ENCODE results near the gene IDUA.

IDUA gene

DNA sequence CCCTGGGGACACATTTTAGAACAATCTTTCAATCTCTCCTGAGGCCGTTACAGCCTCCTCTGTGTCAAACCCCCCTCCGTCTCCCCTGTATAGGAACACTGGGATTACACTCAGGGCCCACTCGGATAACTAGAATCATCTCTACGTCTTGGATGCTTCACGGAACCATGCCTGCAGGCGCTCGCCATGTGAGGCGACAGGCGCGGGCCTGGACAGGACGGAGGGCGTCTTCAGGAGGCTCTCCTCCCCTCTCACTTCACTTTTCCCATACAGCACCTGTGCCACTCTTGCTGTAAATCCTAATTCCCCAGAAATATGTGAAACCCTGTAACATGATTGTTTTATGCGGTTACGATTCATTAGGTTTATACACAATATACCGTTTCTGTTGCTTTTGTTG lies 4.0 kb upstream of the IDUA start:
- DNase-seq (ENCODE audit: low spot score): no peak
- TF ChIP-seq, protein P1, sequence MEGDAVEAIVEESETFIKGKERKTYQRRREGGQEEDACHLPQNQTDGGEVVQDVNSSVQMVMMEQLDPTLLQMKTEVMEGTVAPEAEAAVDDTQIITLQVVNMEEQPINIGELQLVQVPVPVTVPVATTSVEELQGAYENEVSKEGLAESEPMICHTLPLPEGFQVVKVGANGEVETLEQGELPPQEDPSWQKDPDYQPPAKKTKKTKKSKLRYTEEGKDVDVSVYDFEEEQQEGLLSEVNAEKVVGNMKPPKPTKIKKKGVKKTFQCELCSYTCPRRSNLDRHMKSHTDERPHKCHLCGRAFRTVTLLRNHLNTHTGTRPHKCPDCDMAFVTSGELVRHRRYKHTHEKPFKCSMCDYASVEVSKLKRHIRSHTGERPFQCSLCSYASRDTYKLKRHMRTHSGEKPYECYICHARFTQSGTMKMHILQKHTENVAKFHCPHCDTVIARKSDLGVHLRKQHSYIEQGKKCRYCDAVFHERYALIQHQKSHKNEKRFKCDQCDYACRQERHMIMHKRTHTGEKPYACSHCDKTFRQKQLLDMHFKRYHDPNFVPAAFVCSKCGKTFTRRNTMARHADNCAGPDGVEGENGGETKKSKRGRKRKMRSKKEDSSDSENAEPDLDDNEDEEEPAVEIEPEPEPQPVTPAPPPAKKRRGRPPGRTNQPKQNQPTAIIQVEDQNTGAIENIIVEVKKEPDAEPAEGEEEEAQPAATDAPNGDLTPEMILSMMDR (IDR thresholded peaks at IDR 0.05; ENCODE audit: extremely low read depth, missing control alignments): no peak

DNA sequence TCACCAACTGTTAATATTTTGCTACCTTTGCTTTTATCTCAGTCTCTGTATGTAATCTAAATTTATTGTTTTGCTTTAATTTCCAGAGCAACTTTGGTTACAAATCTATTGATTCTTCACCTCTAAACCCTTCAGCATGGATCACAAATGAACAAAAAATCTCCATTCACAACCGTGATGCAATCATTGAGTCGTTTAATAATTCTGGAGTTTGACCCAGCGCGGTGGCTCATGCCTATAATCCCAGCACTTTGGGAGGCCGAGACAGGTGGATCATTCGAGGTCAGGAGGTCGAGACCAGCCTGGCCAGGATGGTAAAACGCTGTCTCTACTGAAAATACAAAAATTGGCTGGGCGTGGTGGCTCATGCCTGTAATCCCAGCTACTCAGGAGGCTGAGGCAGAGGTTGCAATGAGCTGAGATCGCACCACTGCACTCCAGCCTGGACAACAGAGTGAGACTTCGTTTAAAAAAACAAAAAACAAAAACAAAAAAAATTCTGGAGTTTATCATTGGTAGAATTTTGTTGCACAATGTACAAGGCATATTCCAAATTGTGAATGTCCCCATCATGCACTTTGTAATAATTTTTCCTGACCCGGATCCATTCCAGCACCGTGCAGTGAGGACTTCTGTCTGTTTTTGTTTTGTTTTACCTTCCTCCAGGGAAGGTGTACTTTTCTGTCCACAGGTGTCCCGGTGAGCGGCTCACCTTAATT lies 2.3 kb upstream of the IDUA start:
- TF ChIP-seq, protein P1 (IDR thresholded peaks at IDR 0.05; ENCODE audit: extremely low read depth, missing control alignments): no peak
- DNase-seq (ENCODE audit: low spot score): no peak

DNA sequence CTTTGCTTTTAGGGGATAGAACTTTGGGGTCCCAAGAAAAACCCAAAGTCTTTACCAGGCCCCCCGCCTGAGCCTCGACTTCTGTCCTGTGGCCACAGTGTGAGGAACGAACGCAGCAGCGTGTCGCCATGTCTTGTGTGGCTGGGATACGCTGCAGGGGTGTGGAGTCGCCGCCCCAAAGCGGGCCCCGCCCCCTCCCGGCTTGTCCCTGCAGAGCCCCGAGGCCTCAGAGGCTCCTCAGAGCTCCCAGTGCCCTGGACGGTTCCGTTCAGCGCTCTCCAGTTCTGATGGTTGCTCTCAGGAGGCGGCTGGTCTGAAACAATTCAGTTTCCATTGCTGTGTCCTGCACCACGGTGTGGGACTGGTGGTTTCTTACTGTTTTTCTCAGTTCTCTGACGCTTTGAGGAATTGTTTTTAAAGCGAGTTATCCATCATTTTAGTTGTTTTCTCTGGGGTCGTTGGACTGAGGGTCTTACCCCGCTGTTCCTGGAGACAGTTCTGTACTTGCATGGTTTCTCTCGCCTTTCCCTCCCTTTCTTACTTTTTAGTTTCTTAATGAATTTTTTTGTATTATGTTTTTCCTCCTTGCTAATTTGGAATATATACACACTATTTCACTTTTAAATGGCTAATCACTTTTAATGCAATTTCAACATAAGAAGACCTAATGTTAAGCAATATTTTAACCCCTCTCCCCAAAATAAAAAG lies 1.6 kb upstream of the IDUA start:
- peak; percentile 87 for DNase-seq (ENCODE audit: low spot score)
- TF ChIP-seq, protein P1 (IDR thresholded peaks at IDR 0.05; ENCODE audit: extremely low read depth, missing control alignments): no peak

DNA sequence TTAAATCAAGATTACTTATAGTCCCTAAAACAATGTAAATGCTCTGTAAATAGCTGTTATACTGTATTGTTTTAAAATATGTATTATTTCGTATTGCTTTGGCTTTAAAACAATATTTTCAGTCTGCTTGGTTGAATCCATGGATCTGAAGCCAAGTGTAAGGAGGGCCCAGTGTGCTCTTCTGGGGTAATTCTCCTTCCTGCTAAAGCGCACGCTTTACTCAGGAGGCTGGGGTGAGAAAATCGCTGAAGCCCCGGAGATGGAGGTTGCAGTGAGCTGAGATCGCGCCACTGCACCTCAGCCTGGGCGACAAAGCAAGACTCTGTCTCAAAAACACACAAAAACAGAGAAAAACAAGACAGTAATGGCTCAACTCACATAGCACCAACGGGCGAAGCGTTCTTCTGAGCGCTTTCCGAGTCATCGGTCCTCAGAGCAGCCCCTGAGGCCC lies 391 bp upstream of the IDUA start:
- TF ChIP-seq, protein P1 (IDR thresholded peaks at IDR 0.05; ENCODE audit: extremely low read depth, missing control alignments): no peak
- DNase-seq (ENCODE audit: low spot score): no peak

DNA sequence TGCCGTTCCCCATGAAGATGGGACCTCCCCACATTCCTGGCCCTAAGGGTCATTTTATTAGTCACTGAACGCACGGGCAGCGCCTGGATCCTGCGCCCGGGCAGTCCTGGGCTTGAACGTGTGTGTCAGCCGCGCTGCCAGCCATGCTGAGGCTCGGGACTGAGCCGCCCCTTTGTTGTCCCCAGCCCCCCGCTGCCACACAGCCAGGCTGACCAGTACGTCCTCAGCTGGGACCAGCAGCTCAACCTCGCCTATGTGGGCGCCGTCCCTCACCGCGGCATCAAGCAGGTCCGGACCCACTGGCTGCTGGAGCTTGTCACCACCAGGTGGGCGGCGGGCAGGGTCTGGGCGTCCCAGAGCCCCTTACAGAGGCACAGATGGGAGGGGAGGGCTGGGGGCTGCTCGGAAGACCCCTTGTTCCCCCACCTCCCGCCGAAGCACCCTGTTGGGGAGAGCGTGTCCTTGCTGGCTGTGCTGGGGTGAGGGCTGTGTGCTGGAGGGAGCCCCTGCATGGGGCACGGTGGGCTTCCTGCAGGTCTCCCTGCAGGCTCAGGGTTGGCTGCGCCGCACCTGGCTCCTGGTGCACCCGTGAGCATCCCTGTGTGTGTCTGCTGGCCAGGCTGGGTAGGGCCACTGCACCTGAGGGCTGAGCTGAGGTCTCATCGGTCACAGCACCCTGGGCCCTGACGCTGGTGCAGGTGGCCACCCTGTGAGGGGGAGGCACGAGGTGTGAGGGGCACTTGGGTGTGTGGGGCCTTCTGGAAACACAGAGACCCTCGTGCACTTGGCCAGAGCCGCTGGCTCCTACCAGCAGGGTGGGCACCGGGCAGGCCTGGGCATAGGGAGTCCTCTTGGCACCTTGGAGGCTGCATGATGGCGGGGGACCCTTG lies 1.0 kb downstream of the IDUA start:
- DNase-seq (ENCODE audit: low spot score): no peak
- TF ChIP-seq, protein P1 (IDR thresholded peaks at IDR 0.05; ENCODE audit: extremely low read depth, missing control alignments): no peak

DNA sequence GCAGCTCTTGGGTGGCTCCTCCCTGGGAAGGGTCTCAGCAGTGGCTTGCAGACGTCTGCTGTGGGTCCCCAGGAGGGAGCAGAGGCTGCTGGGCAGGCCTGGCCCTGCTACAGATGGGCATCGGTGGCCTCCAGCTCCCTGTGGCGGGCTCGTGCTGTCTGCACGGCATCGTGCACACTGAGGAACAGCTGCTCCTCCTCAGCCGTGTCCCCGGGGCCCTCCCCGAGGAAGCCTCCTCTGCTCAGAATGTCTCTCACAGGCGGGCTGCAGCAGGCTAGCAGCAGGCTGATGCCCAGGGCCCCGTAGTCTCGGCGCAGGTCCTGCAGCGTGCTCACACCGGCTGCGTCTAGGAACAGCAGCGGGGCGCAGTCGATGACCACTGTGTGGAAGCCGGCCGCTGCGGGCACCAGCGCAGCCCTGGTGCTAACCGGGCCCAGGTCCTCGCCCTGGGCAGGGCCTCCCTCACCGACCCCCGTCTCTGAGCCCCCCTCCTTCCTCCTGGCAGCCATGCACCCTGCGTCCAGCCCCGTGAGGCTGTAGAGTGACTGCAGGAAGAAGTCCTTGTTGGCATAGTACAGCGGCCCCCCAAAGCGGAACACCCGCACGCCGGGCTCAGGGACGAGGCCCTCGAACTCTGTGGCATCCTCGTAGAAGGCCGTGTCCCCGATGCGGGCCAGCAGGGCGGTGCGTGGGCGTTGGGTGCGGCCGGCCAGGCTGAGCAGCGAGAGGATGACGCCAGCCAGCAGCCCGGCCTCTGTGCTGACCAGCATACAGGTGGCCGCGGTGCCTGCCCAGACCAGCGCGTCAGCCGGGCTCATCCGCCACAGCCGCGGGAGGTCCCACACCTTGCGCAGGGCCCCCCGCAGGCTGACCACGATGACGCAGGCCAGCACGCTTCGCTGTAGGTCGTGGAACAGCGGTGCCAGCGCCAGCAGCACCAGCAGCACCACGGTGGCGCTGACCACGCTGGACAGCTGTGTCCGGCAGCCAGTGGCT lies 2.2 kb downstream of the IDUA start:
- DNase-seq (ENCODE audit: low spot score): no peak
- TF ChIP-seq, protein P1 (IDR thresholded peaks at IDR 0.05; ENCODE audit: extremely low read depth, missing control alignments): no peak
